CD14-positive monocyte (primary cell): ENCODE data around the gene E2F4. TPM values are rescaled to one million over a fixed set of nuclear protein-coding genes. Genes with fewer than 3 reads are reported as not detected.

Experiments
- DNase-seq, 3 donors: peaks; one replicate each; pipeline ENCODE4 v3.0.0-alpha.2; 2011 to 2022
- H2AFZ ChIP-seq: 2 replicates; pipeline ENCODE4 v1.6.0; 2012; ENCODE audit warnings: mild to moderate bottlenecking, low read depth, low read length, inconsistent platforms; ENCODE audit not compliant: insufficient read depth, poor library complexity, severe bottlenecking
- H3K27ac ChIP-seq, 2 donors: 1 replicate in 1 of 2; 2 replicates in 1 of 2; pipeline ENCODE4 v1.5.1; 2012 to 2013; ENCODE audit warnings: low read length in 2 of 2, control low read depth in 1 of 2, inconsistent platforms in 1 of 2, low read depth in 1 of 2, mild to moderate bottlenecking in 1 of 2
- H3K27me3 ChIP-seq, 2 donors: one replicate each; pipeline versions ENCODE4 v1.6.0 to v1.6.1; 2011 to 2013; ENCODE audit warnings: low read length in 2 of 2; ENCODE audit not compliant: control insufficient read depth in 2 of 2, insufficient read depth in 2 of 2
- H3K36me3 ChIP-seq, 2 donors: replicated peaks in 1 of 2; 1 replicate in 1 of 2; 2 replicates in 1 of 2; pipeline versions ENCODE4 v1.5.1 to v1.6.1; 2012 to 2013; ENCODE audit warnings: low read length in 2 of 2, control low read depth in 1 of 2, inconsistent platforms in 1 of 2, mild to moderate bottlenecking in 1 of 2; ENCODE audit not compliant: insufficient read depth in 2 of 2, control insufficient read depth in 1 of 2
- H3K4me1 ChIP-seq, 2 donors: 1 replicate in 1 of 2; 2 replicates in 1 of 2; pipeline versions ENCODE4 v1.5.1 to v1.6.1; 2012 to 2013; ENCODE audit warnings: low read length in 2 of 2, control low read depth in 1 of 2, inconsistent platforms in 1 of 2, mild to moderate bottlenecking in 1 of 2, moderate library complexity in 1 of 2; ENCODE audit not compliant: insufficient read depth in 2 of 2, control insufficient read depth in 1 of 2
- H3K4me2 ChIP-seq: replicated peaks from 2 replicates; pipeline ENCODE3; 2012; ENCODE audit warnings: low read length, moderate library complexity, mild to moderate bottlenecking; ENCODE audit not compliant: poor library complexity, severe bottlenecking; ENCODE audit errors: extremely low read depth
- H3K4me3 ChIP-seq, 3 experiments: fragments of 200-600 bp in 1 of 3; sonication (generic) in 1 of 3; replicated peaks in 1 of 3; 1 replicate in 2 of 3; 2 replicates in 1 of 3; pipeline ENCODE4 v1.5.1; 2011 to 2013; ENCODE audit warnings: low read length in 3 of 3, mild to moderate bottlenecking in 3 of 3, control low read depth in 2 of 3, low read depth in 2 of 3, inconsistent platforms in 1 of 3, moderate library complexity in 1 of 3
- H3K79me2 ChIP-seq: 2 replicates; pipeline ENCODE4 v1.6.0; 2012; ENCODE audit warnings: mild to moderate bottlenecking, control low read depth, inconsistent platforms, low read length, moderate library complexity; ENCODE audit not compliant: insufficient read depth
- H3K9ac ChIP-seq: 2 replicates; pipeline ENCODE4 v1.6.0; 2017; ENCODE audit warnings: low read length, mild to moderate bottlenecking; ENCODE audit not compliant: insufficient read depth, poor library complexity, severe bottlenecking
- H3K9me3 ChIP-seq, 2 donors: replicated peaks in 1 of 2; 1 replicate in 1 of 2; 2 replicates in 1 of 2; pipeline versions ENCODE4 v1.5.1 to v1.6.1; 2012 to 2013; ENCODE audit warnings: low read length in 2 of 2, control low read depth in 1 of 2; ENCODE audit not compliant: control insufficient read depth in 1 of 2, insufficient read depth in 1 of 2
- H4K20me1 ChIP-seq: 2 replicates; pipeline ENCODE4 v1.6.0; 2012; ENCODE audit warnings: mild to moderate bottlenecking, low read length, control low read depth, moderate library complexity; ENCODE audit not compliant: insufficient read depth
- H3K27ac Mint-ChIP-seq, 7 donors: one replicate each; pipeline ENCODE4 v1.8.0; 2020; ENCODE audit warnings: mild to moderate bottlenecking in 7 of 7, mixed read lengths in 7 of 7, moderate library complexity in 6 of 7, inconsistent platforms in 2 of 7
- H3K27me3 Mint-ChIP-seq, 3 donors: one replicate each; pipeline ENCODE4 v1.8.0; 2021 to 2022; ENCODE audit warnings: low read depth in 3 of 3, mild to moderate bottlenecking in 3 of 3, mixed read lengths in 3 of 3, moderate library complexity in 3 of 3, inconsistent platforms in 1 of 3
- H3K36me3 Mint-ChIP-seq, 2 donors: one replicate each; pipeline ENCODE4 v1.8.0; 2020; ENCODE audit warnings: mixed read lengths in 2 of 2, inconsistent platforms in 1 of 2, mild to moderate bottlenecking in 1 of 2
- H3K4me1 Mint-ChIP-seq: one replicate; pipeline ENCODE4 v1.8.0; 2020; ENCODE audit warnings: mild to moderate bottlenecking, mixed read lengths
- H3K4me3 Mint-ChIP-seq, 2 donors: one replicate each; pipeline ENCODE4 v1.8.0; 2020; ENCODE audit warnings: mild to moderate bottlenecking in 2 of 2, mixed read lengths in 2 of 2, moderate library complexity in 1 of 2
- H3K9me3 Mint-ChIP-seq, 7 donors: one replicate each; pipeline ENCODE4 v1.8.0; 2020 to 2022; ENCODE audit warnings: mixed read lengths in 7 of 7, mild to moderate bottlenecking in 6 of 7, moderate library complexity in 6 of 7, inconsistent platforms in 2 of 7
- WGBS: methylation state at CpG from one replicate; pipeline ENCODE4 v1.1.5; 2013; ENCODE audit warnings: missing lambda C conversion rate; ENCODE audit not compliant: insufficient coverage; 5-methylcytosine and 5-hydroxymethylcytosine counted together
- intact Hi-C, 2 donors: fragments of 100-400 bp; cut with micrococcal nuclease; formaldehyde crosslinking; loops; one replicate each; pipeline versions ENCODE4 v1.15.0 to v1.15.1; 2023
- polyA plus RNA-seq, 3 donors: library from polyadenylated mRNA; depleted of rRNA in 1 of 3; unstranded in 2 of 3; stranded (reverse) in 1 of 3; fragments of 300-500 nt in 2 of 3; fragments of >200 nt in 1 of 3; fragmentation: Illumina TruSeq in 2 of 3; gene quantifications; 1 replicate in 2 of 3; 2 replicates in 1 of 3; pipeline ENCODE4 v1.2.3, GENCODE V29; 2012 to 2021
- TF ChIP-seq, protein P1 (sequence below): fragments of 200-600 bp; IDR thresholded peaks from one replicate; pipeline ENCODE4 v1.8.0; 2022; ENCODE audit warnings: antibody characterized with exemption, mild to moderate bottlenecking

The E2F4 gene
- polyA plus RNA-seq, 3 donors = 53.1 to 191 (median 61.5) TPM

DNA sequence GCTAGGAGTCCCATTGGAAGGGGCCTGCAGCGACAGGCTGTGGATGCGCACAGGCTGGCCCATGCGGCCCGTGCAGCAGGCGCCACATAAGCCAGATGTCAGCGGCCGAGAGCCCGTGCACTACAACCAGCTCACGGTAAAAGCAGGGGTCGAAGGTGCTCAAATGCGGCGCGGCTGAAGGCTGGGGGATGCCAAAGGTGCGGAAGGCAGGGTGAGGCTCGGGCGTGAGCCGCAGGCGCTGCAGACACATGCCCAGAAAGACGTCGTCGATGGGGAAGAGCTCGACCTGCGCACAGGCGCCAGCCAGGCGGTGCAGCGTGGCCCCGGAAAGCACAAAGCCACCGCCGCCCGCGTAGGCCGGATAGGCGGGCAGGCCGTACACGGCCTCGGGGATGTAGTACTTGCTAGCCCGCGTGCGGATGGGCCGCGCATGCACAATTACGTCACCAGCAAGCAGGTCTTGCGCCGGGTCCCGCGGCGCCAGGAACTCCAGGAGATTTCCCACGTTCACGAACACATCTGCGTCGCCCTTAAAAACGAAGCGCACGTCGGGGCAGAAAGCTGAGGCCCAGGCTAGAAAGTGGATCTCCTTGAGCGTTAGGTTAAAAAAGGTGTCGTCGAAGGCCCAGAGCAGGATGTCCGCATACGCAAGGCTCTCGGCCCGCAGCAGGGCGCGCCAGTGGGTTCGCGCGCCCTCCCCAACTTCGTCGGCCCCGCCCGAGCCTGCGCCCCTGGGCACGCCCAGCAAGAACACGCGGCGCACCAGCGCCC is 42.5 kb upstream of the E2F4 start:
- Histone ChIP-seq H2AFZ (no peak overlapping the region), H3K36me3 (peaks cover 45 to 48% of the 10 kb centered on the region in 2 donors), H3K27ac (no peak overlapping the region), H3K4me2 (peak overlapping the region; percentile 66), H3K4me1 (peaks cover 8 to 17% of the 10 kb centered on the region in 2 donors), H3K9me3 (peaks cover 9 to 18% of the 10 kb centered on the region in 2 donors), H3K27me3 (peaks cover 13 to 50% of the 10 kb centered on the region in 2 donors), H3K9ac (no peak overlapping the region), H3K4me3 (no peak overlapping the region), H4K20me1 (peaks cover 86% of the 10 kb centered on the region), H3K79me2 (no peaks in the 10 kb centered on the region)
- peaks cover 7 to 19% (median 12%) of the 10 kb centered on the region in 7 donors for H3K9me3 Mint-ChIP-seq
- WGBS = 80% methylated on average over 77 of the region's 77 CpGs
- H3K4me3 Mint-ChIP-seq = peak overlapping the region in 1 of 2 donors; percentile 66
- intact Hi-C loops = no loop called here
- peaks cover 51 to 54% of the 10 kb centered on the region in 2 donors for H3K36me3 Mint-ChIP-seq
- peaks cover 13% of the 10 kb centered on the region for H3K4me1 Mint-ChIP-seq
- peak overlapping the region in 1 of 7 donors; percentile 68 for H3K27ac Mint-ChIP-seq
- TF ChIP-seq, protein P1, sequence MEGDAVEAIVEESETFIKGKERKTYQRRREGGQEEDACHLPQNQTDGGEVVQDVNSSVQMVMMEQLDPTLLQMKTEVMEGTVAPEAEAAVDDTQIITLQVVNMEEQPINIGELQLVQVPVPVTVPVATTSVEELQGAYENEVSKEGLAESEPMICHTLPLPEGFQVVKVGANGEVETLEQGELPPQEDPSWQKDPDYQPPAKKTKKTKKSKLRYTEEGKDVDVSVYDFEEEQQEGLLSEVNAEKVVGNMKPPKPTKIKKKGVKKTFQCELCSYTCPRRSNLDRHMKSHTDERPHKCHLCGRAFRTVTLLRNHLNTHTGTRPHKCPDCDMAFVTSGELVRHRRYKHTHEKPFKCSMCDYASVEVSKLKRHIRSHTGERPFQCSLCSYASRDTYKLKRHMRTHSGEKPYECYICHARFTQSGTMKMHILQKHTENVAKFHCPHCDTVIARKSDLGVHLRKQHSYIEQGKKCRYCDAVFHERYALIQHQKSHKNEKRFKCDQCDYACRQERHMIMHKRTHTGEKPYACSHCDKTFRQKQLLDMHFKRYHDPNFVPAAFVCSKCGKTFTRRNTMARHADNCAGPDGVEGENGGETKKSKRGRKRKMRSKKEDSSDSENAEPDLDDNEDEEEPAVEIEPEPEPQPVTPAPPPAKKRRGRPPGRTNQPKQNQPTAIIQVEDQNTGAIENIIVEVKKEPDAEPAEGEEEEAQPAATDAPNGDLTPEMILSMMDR = no peak
- no peak for DNase-seq
- peaks cover 37 to 57% (median 51%) of the 10 kb centered on the region in 3 donors for H3K27me3 Mint-ChIP-seq

DNA sequence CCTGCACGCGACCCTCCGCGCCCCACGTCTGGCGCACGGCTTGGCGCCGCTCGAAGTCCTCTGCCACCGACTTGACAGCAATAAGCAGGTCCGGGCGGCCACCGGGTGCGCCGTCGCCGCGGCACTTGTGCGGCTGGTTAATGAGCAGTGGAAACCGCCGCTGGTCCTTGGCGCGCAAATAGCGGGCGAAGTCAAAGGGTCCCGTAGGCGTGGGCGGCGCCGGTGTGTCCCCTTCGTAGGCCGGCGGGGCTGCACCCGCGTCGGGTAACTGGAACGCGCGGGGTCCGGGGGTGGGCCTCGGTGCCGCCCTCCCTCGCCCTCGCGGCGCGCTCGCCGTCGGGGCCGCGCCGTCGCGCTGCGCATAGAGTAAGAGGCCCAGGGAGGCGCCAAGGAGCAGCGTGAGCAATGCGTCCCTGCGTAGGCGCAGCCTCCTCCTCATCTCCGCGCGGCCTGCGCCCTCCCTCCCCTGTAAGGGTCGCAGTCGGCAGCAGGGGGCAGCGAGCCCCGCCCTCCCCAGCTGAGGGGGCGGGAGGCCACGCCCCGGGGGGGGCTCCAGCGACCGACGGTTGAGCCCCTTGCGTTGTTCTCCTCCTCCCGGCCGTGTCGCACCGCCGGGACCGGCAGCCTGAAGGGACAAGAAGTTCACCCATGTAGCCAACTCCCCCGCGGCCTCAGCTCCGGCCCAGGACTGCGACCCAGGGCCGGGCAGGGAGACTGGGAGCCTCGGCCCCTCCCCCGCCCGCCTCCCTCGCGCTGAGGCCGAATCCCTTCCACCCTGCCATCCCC is 41.7 kb upstream of the E2F4 start:
- intact Hi-C loops = no loop called here

More for the DNA sequence above, 41.7 kb upstream of the E2F4 start:
- peaks cover 13 to 56% of the 10 kb centered on the region in 2 donors for H3K27me3 ChIP-seq
- H3K9ac ChIP-seq = no peak overlapping the region
- H3K9me3 Mint-ChIP-seq = peaks cover 7 to 21% (median 12%) of the 10 kb centered on the region in 7 donors
- peak overlapping the region in 1 of 3 experiments; percentile 63 for H3K4me3 ChIP-seq
- peaks cover 86% of the 10 kb centered on the region for H4K20me1 ChIP-seq
- H3K27ac Mint-ChIP-seq = no peak overlapping the region
- 10% methylated on average over 90 of the region's 94 CpGs for WGBS
- H3K4me2 ChIP-seq = peak overlapping the region; percentile 66
- peaks cover 37 to 40% of the 10 kb centered on the region in 2 donors for H3K36me3 ChIP-seq
- H3K79me2 ChIP-seq = no peaks in the 10 kb centered on the region
- H2AFZ ChIP-seq = peak overlapping the region; percentile 17
- no peak overlapping the region for H3K27ac ChIP-seq
- H3K4me1 ChIP-seq = peaks cover 12 to 23% of the 10 kb centered on the region in 2 donors
- peaks cover 15% of the 10 kb centered on the region for H3K4me1 Mint-ChIP-seq
- peak overlapping the region in 1 of 2 donors; percentile 77 for H3K4me3 Mint-ChIP-seq
- H3K36me3 Mint-ChIP-seq = peaks cover 43 to 46% of the 10 kb centered on the region in 2 donors
- H3K27me3 Mint-ChIP-seq = peaks cover 40 to 64% (median 55%) of the 10 kb centered on the region in 3 donors
- DNase-seq = no peak
- TF ChIP-seq, protein P1 = no peak
- H3K9me3 ChIP-seq = peaks cover 9 to 18% of the 10 kb centered on the region in 2 donors
